GM18511 (cell line): ENCODE results near the gene FOLR3.
"Not testable (repeated sequence)": the region's sequence is repeated elsewhere in the genome, so short reads cannot be mapped to it uniquely, and the experiment has no call there.

ENCODE experiments used
- ATAC-seq: cut with Tn5 transposase; IDR thresholded peaks from one replicate; pipeline ENCODE4 v1.9.1; 2021; ENCODE audit warnings: mild to moderate bottlenecking, moderate library complexity; ENCODE audit not compliant: unreplicated experiment

Gene FOLR3

DNA sequence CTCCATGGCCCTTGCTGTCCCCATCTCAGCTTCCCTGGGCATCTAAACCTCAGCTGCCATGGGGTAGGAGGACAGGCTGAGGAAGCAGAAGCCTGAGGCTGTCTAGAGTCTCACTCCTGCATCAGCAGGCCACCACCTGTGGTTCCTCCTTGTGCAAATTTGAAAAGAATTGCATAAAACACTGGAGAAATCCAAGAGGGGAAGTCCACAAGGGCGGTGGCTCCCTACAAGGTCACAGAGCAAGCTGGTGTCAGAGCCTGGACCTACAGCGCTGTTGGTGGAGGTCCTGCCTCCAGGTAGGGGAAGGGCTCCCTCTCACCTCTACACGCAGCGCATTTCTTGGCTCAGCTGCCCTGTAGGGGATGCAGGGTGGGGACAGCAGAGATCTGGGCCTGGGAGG is at the start of gene FOLR3:
FOLR3 (plus strand) TSS at position 253 of the 400 bp plus-strand sequence. CDS start 228 bp downstream, outside the sequence.
- ATAC-seq, result not testable (repeated sequence)

DNA sequence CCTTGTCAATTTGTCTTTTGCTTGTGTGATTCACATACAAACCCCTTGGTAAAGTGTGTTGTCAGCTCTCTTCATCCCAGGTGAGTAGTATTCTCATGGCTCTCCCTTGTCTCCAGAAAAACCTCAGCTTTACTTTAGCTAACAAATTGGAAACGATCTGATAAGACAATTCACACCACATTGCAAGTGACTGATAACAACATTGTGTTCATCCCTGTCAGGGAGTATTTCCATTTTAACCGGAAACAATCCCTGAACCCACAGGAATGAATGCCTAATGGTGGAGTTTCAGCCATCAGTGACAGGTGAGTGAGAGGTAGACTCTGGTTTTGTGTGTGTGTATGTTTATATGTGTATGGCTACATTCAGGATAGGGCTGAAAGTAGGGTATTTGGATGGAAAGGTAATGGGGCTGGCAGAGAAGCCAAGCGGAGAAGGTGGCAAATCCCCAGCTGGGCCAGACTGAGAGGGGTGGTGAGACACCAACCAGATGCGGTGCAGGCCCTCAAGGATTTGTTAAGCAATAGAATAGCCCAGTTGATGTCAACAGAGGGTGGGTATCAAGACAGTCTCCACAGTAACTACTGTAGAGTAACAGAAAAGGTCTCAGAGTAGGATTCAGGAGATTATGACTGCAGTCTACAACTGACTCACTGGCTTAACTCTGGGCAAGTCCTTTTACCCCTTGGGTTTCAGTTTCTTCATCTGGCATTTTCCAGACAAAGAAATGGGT is 47.3 kb upstream of the FOLR3 start:
- ATAC-seq, result no peak

DNA sequence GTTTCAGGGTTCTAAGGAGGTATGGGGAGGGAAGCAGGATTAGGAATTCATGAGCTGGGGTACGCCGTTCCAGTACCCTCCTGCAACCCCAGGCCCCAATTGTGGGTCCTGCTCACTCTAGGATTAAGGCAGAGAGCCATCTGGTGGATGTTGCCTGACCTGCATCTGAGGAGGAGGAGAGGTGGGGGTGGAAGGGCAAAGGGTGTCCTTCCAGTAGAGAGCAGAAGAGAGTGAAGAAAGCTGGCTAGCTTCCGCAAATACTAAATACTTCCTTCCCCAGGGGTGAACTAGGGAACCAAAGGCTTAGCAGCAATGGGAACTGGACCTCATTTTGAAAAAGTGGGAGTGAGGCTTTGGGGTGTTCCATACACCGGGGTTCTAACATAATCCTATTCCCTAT is 44.2 kb upstream of the FOLR3 start:
- no peak for ATAC-seq

DNA sequence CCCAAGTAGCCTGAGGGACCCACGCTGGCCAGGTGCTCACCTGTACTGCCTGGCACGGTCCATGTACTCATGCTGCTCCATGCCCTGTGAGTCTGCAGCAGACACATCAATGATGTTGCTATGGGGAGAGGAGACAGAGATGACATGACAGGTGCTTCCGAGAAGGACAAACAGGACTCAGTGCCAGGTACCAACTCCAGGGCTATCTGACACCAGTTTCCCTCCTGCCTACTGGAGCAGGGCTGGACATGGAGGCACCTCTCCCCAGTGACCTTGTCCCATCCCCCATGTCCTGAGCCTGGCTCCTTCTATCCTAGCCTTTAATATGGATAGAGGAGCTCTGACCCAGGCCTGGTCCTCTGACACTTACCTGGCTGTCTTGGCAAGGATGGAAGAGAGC is 36.8 kb upstream of the FOLR3 start:
- ATAC-seq, result no peak

DNA sequence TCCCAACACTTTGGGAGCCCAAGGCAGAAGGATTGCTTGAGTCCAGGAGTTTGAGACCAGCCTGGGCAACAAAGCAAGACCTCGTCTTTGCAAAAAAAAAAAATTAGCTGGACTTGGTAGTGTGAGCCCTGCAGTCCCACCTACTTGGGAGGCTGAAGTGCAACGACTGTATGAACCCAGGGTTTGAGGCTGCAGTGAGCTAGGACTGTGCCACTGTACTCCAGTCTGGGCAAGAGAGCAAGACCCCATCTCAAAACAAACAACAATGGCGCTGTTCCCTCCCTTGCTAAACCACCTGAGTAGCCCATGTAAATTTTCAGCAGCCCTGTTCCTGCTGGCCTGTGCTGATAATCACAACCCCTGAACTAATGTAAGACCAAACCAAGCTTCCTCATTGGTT is 35.5 kb upstream of the FOLR3 start:
- ATAC-seq, result no peak

DNA sequence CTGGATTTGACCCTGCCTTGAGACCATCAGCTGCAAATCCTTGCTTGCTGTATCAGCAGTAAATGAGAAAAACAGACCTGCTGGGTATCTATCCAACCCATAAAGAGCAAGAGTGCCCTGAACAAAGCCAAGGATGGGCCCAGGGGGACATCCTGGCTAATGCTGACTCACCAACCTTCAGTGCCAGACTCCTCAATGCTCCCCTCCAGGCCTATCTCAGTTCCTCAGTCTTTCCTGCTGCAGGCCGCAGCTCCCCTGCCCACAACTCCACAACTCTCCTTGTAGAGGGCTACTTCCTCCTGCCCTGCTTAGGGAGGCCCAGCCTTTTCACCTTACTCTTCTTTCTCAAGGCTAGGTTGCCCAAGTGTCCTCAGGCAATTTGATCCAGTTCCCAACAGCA is 35.1 kb upstream of the FOLR3 start:
- no peak for ATAC-seq

DNA sequence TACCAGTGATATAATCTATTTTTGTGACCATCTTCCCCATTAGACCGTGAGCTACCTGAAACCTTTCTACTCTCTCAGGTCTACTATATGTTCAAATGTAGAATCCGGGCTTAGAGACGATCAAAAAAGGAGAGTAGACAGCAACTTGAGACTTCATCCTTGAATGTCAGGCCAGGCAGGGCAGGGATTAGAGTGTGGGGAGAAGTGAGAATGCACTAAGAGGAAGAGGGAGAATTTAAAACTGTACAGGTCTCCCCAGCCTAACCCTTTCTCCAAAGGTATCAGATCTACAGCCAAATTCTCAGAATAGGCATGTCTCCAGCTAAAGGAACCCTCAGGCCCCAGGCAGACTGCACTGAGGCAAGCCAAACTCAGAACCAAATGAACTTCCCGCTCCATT is 33.4 kb upstream of the FOLR3 start:
- no peak for ATAC-seq

DNA sequence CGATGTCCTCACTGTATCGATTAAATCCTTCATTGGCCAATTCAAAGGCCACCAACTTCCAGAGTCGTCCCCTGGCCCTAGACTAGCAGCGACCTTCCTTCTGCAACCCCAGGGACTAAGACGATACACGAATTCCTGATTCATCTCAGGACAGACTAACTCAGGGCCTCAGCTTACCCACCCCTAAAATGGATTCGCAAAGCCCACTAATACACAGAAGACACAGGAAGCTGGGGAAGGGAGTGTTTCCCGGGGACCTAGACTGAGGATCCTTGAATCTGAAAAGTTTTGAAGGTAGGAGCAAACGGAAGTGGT is 32.9 kb upstream of the FOLR3 start:
- no peak for ATAC-seq

DNA sequence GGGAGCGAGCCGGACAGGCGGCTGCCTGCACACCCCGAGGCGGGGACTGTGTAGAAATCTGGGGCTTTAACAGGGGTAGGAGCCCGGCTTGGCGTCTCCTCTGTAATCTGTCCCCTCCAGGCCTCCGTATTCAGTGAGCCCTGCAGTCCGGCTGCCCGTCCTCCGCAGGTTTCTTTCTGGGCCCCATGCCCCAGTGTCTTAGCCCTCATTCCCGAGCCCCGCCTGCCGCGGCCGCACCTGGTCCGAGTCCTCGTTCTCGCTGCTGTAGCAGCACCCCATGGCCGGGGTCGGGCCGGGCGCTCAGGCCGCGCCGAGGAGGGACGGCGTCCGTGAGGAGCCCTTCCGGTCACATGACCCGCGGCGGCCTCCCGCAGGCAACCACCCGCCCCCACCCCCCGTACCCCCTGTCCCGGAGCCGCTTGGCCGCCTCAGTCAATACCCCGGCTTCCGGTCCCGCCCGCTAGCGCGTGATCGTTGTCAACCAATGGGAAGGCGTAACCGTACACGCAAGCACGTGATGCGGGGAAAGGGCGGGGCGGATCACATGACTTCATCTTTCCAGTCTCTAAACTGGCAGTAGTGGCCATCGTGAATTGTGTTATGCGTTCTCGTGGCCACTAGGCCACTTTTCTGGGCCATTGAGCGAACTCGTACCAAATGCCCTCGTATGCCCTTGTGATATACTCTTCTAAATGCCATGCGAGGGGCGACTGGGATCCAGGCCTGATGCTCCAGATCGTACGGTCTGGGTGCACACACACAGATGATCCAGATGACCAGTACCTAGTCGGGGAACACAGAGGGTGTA is 32.4 kb upstream of the FOLR3 start, which contains the start of gene LAMTOR1:
LAMTOR1 (minus strand) TSS at position 352 of the 808 bp plus-strand sequence; CDS start at position 279, 73 bp downstream.
- peak; percentile 90 for ATAC-seq

DNA sequence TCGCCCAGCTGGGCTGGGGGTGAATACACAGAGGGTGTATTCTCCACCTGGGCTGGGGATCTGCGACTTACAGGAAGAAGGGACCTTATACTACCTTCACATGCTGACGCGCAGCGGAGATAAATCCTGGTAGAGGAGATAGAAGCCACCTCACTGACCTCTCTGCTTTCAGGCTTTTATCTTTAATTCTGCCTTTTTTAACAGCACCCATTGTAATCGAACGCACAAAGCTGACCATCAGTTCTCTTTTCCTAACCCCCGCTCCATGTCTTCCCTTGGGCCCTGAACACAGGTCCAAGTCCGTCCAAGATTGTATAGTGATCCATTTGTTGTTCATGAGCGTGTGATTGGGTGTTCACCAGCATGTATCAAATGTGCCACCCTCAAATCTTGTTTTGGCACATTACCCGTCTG is 31.8 kb upstream of the FOLR3 start:
- no peak for ATAC-seq

DNA sequence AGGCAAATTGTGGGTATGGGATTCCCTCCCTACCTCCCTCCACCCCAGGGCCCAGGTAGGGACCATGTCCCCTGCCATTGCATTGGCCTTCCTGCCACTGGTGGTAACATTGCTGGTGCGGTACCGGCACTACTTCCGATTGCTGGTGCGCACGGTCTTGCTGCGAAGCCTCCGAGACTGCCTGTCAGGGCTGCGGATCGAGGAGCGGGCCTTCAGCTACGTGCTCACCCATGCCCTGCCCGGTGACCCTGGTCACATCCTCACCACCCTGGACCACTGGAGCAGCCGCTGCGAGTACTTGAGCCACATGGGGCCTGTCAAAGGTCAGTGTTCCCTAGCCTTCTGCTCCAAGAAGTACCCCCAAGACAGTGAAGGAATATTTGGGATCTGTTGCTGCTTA is 29.6 kb upstream of the FOLR3 start, which contains the start of gene TOMT:
TOMT (plus strand) TSS at position 37 of the 400 bp plus-strand sequence; CDS start at position 65, 28 bp downstream.
- no peak for ATAC-seq

DNA sequence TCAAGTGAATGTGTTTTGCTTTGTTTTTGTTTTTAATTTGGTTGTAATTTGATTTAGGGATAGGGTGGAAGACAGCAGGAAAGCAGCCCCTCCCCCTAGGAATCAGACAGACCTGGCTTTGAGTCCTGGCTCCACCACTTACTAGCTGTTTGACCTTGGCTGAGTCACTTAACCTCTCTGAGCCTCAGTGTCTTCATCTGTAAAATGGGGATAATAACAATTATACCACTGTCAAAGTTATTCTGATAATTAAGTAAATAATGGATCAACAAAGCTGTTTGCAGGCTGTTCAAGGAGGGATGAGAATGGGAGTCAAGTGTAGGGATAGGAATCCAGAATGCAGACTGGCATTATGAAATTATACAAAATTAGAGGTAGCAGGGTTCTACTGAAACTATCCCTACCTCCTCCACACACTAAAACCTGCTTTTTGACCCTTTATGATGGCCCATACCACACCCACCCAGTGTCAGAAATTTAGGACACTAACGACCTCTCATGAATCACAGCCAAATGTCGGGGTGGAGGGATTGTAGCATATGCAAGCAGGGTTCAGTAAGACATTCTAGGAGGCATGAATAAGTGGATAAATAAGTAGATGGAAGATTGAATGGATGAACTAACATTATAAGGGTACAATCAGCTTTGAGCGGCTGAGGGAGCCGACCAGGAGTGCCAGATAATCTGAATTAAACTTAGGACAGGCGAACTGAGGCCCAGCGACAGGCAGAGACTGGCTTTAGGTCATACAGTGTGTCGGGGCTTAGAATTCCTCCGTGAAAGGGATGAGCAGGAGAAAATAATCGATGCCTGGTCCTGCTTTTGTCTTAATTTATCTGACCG is 24.0 kb upstream of the FOLR3 start:
- ATAC-seq, result peak; percentile 10

DNA sequence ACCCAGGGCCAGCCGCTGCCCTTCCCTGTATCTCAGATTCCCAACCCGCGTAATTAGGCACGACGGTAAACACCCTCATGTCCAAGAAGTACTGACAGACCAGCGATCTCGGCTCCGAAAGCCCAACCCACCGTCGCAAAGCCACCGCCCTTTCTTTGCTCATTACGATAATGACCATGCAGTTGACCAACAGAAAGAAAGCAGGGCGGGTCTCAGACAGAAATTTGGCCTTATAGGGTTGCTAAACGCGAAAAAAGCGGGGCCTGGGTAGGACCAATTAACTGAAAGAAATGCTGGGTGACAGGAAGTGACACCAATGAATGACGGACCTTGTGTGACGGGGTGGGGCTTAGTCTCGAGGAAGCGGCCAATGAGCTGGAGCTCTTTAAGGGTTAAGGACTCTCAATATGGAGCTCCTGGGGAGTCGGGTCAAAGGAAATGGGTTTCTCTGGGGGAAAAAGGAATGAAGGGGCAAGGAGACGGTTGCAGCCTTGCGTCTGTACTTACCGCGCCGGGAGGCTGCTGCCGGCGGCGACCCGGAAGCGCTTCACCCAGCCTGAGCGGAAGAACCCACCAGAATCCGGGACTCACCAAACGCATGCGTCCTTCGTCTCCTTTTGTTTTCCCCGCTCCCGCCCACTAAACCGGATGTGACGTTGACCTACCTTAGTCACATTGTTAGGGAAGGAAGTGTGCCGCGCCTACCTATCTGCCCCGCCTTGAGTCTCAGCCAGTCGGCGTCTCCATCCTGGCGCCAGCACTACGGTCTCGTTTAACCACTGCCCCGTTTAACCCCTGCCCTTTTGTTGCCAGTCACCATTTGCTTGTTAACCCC is 23.2 kb upstream of the FOLR3 start, which contains the start of gene ANAPC15:
ANAPC15 (minus strand) TSS at position 553 of the 835 bp plus-strand sequence. CDS start 1,419 bp downstream, outside the sequence.
- ATAC-seq, result peak; percentile 95

DNA sequence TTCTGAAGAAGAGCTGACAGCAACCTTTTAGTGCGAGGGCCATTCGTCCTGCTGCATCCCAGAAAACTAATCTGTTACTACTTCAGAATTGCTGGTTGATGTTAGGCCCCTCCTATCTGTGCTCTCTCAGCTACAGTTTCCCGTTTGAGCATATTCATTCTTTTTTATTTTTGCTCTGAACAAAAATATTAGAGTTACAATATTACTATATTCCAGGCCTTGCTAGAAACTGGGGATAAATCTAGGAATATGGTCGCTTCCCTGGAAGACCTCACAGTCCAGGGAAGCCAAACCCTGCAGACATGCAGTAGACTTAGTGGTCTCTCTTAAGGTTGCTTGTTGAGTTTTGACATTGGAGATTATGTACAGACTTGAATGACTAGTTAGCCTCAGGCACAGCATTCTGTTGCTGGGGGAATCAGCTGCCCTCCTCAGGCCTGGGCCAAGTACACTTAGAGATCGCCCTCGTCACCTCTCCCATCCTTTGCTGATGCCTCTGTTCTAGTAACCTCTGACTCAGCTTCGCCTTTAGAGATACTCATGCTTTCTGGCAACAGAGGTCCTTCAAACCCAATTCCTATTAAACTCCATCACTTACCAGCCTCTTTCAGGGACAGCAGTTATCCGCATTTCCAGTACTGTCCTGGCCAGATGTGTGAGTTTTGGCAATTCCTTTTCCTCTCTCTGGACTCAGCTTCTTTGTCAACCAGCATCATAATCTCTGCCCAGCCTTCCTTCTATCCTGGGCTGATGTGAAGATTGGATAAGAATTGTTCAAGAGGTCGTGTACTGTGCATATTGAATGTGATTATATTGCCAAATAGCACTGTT is 22.3 kb upstream of the FOLR3 start:
- peak; percentile 1 for ATAC-seq

DNA sequence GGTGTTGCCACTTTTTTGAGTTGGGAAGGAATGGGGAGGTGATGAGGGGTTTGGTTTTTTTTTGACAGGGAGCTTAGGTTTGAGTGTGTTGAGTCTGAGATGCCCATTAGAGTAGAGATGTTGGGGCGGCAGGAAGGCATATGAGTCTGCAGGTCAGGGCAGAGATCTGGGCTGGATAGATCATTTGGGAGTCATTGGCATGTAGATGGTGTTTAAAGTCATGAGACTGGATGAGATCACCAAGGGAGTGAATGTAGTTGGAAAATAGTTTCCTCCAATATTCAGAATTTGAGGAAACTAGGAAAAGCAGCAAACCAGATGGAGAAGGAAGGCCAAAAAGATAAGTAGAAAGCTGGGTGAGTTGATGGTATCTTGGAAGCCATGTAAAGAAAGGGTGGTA is 21.0 kb upstream of the FOLR3 start:
- no peak for ATAC-seq

DNA sequence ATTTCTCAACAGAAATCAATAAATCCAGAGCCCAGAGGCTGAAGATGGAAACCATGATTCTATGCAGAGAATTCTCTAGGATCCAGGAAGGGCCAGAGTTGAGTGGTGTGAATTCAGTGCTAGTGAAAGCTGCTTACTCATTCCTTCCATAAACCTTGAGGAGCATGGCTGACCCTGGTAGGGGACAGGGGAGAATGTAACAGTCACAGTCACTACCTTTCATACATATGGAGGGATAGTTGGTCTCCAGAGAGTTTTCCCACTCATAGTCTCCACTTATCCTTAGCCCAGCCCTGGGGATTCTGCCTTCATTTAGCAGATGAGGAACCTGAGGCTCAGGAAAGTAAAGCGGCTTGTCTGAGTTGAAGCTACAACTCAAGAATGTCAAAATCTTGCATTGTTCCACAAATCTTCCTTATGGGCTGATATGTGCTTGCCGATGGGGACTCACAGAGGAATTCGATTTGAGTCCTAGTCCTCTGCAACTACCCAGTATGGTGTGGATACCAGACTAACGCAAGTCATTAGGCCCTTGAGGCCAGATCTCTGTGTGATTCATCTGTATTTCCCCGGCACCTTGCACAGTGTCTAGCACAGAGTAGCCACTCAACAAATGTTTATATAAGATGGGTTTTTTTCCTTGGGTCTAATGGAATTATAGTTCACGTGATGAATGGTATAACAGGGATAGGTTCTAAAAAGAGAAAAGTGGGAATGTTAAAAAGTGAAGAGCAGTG is 19.3 kb upstream of the FOLR3 start:
- no peak for ATAC-seq

DNA sequence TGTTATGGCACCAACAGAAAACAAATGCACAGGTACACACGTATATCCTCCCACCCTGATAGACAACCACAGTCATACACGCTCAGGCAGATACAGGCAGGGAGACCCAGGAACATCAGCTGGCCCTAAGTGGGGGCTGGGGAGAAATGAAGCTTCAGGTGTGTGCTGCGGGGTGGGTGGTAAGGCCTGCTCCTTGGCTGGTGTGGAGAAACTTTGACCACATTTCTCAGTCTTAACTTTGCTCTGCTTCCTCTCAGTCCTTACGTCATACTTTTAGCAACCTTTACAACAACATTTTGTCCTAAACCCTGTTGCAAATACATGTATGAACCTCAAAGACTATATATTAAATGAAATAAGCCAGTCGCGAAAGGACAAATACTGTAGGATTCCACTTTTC is 16.3 kb upstream of the FOLR3 start:
- ATAC-seq, result no peak

DNA sequence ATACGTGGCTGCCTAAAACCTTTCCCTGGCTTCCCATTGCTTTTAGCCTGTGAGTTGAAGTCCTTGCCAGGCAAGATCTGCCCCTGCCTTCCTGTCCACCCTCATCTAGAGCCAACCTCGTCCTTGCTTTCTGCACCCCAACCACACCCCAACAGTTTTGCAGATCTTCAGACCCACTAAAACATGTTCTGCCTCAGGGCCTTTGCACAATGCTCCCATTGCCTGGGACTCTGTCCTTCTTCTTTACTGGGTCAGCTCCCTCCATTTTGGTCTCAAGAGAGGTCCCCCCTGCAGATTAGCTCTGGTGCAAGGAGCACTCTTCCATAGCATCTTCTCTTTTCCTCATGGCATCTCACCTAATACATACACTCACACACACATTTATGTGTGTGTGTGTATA is 14.6 kb upstream of the FOLR3 start:
- ATAC-seq, result no peak

DNA sequence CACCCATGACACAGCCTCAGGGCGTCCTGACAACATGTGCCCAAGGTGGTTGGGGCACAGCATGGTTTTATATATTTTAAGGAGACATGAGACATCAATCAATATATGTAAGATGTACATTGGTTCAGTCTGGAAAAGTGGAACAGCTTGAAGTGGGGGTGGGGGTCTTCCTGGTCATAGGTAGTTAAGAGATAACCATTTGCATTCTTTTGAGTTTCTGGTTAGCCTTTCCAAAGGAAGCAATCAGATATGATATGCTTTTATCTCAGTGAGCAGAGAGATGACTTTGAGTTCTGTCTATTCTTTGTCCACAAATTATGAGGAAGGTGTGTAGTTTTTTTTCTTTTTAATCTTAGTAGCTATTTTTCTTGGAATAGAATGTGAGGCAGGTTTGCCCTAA is 12.9 kb upstream of the FOLR3 start:
- no peak for ATAC-seq
